Trophoblast cell (in vitro differentiated cells and primary cell): Measurements from ENCODE around the gene NRXN2.
A peak's percentile ranks its signal among the peaks of the same experiment; 100 is the strongest.

Experiments
- DNase-seq, 2 donors: peaks; one replicate each; pipeline ENCODE4 v3.0.0-alpha.2; 2016
- H2AFZ ChIP-seq: 2 replicates; pipeline ENCODE4 v1.6.1; 2013; ENCODE audit warnings: low read length, moderate library complexity, mild to moderate bottlenecking; ENCODE audit not compliant: insufficient read depth, poor library complexity
- H2AK5ac ChIP-seq: 2 replicates; pipeline ENCODE4 v1.6.1; 2013; ENCODE audit warnings: mild to moderate bottlenecking, low read length
- H2BK120ac ChIP-seq: 2 replicates; pipeline ENCODE4 v1.6.1; 2013; ENCODE audit warnings: low read length, mild to moderate bottlenecking, moderate library complexity; ENCODE audit not compliant: insufficient read depth, poor library complexity
- H2BK12ac ChIP-seq: 2 replicates; pipeline ENCODE4 v1.6.1; 2013; ENCODE audit warnings: mild to moderate bottlenecking, low read length, moderate library complexity
- H2BK5ac ChIP-seq: 2 replicates; pipeline ENCODE4 v1.6.1; 2013; ENCODE audit warnings: low read length, low read depth, moderate library complexity, mild to moderate bottlenecking; ENCODE audit not compliant: poor library complexity
- H3K14ac ChIP-seq: 2 replicates; pipeline ENCODE4 v1.6.1; 2013; ENCODE audit warnings: mild to moderate bottlenecking, low read length
- H3K18ac ChIP-seq: 2 replicates; pipeline ENCODE4 v1.6.1; 2013; ENCODE audit warnings: mild to moderate bottlenecking, low read length
- H3K23ac ChIP-seq: 2 replicates; pipeline ENCODE4 v1.6.1; 2013; ENCODE audit warnings: low read length
- H3K27ac ChIP-seq: 2 replicates; pipeline ENCODE4 v1.5.1; 2013; ENCODE audit warnings: low read depth, mild to moderate bottlenecking, inconsistent platforms, low read length, moderate library complexity
- H3K27me3 ChIP-seq: 2 replicates; pipeline ENCODE4 v1.6.1; 2013; ENCODE audit warnings: inconsistent platforms, mild to moderate bottlenecking, low read length, moderate library complexity; ENCODE audit not compliant: insufficient read depth
- H3K36me3 ChIP-seq, 2 experiments: 1 replicate in 1 of 2; 2 replicates in 1 of 2; pipeline ENCODE4 v1.6.1; 2013; ENCODE audit warnings: low read length in 2 of 2, mild to moderate bottlenecking in 2 of 2, moderate library complexity in 1 of 2; ENCODE audit not compliant: insufficient read depth in 2 of 2, control insufficient read depth in 1 of 2
- H3K4ac ChIP-seq: 2 replicates; pipeline ENCODE4 v1.6.1; 2013; ENCODE audit warnings: low read depth, mild to moderate bottlenecking, low read length, moderate library complexity
- H3K4me1 ChIP-seq, 2 experiments: 1 replicate in 1 of 2; 2 replicates in 1 of 2; pipeline ENCODE4 v1.6.1; 2013; ENCODE audit warnings: low read length in 2 of 2, mild to moderate bottlenecking in 2 of 2, moderate library complexity in 1 of 2; ENCODE audit not compliant: insufficient read depth in 2 of 2, control insufficient read depth in 1 of 2
- H3K4me2 ChIP-seq: 2 replicates; pipeline ENCODE4 v1.6.1; 2013; ENCODE audit warnings: inconsistent platforms, mild to moderate bottlenecking, low read length, moderate library complexity
- H3K4me3 ChIP-seq: 2 replicates; pipeline ENCODE4 v1.5.1; 2013; ENCODE audit warnings: mild to moderate bottlenecking, low read depth, low read length, inconsistent platforms
- H3K79me1 ChIP-seq: one replicate; pipeline ENCODE4 v1.6.1; 2013; ENCODE audit warnings: low read length
- H3K79me2 ChIP-seq: 2 replicates; pipeline ENCODE4 v1.6.1; 2013; ENCODE audit warnings: low read length, mild to moderate bottlenecking; ENCODE audit not compliant: control insufficient read depth, insufficient read depth, poor library complexity
- H3K9ac ChIP-seq: 2 replicates; pipeline ENCODE4 v1.6.1; 2013; ENCODE audit warnings: mild to moderate bottlenecking, low read length
- H3K9me3 ChIP-seq: 2 replicates; pipeline ENCODE4 v1.6.1; 2013; ENCODE audit warnings: low read depth, mild to moderate bottlenecking, control low read depth, inconsistent platforms, low read length; ENCODE audit not compliant: insufficient read depth
- H4K12ac ChIP-seq: 2 replicates; pipeline ENCODE4 v1.6.1; 2013; ENCODE audit warnings: low read depth, mild to moderate bottlenecking, low read length, moderate library complexity
- H4K8ac ChIP-seq: 2 replicates; pipeline ENCODE4 v1.6.1; 2013; ENCODE audit warnings: low read depth, mild to moderate bottlenecking, low read length, moderate library complexity
- H4K91ac ChIP-seq: one replicate; pipeline ENCODE4 v1.6.1; 2013; ENCODE audit warnings: low read depth, mild to moderate bottlenecking, low read length, moderate library complexity
- WGBS: extraction: QIAGEN DNeasy Blood & Tissue Kit; methylation state at CpG from one replicate; pipeline ENCODE4 v1.1.7; 2013; ENCODE audit warnings: missing lambda C conversion rate; ENCODE audit not compliant: insufficient read length, insufficient coverage; ENCODE audit errors: extremely low coverage; 5-methylcytosine and 5-hydroxymethylcytosine counted together

The NRXN2 gene

DNA sequence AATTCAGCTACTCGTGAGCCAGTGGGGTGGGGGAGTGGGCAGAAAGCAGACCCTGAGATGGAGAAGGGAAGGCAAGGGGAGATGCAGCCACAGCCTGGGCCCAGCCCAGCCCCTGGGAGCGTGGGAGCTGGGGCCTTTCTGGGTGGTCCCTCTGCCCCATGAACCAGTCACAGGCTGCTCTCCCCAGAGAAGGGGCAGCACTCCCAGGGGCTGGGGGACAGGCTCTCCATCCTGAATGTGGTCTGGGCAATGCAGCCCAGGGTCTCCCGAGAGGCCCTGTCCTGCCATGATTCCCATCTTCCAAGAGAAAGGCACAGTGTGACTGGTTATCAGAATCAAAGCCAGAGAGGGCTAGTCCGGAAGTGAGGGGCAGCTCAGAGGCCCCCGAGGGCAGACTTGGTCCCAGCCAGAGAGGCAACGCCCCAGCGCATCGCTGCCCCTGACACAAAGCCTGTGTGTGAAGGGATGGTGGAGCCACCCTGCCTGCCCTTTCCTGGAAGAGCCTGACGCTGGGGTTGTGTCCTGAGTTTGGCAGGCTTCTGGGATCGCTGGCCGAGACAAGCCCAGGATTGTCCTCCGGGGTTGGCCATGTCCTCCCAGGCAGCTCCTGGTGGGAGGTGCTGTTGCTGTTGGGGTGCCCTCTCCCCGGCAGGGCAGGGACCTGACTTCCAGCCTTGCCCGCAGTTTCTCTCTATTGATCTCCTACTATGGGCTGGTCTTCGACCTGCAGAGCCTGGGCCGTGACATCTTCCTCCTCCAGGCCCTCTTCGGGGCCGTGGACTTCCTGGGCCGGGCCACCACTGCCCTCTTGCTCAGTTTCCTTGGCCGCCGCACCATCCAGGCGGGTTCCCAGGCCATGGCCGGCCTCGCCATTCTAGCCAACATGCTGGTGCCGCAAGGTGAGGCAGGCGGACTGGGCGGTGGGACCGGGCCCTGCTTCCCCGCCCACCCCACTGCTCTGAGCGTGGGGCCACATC lies 155.8 kb downstream of the NRXN2 start:
- H3K4me2 ChIP-seq = peak overlapping the region; percentile 57
- peak overlapping the region; percentile 7 for H2BK12ac ChIP-seq
- H3K27me3 ChIP-seq = no peaks in the 10 kb centered on the region
- peaks cover 6 to 9% of the 10 kb centered on the region in 2 experiments for H3K4me1 ChIP-seq
- H3K9ac ChIP-seq = no peak overlapping the region
- no peak overlapping the region for H2BK5ac ChIP-seq
- H3K27ac ChIP-seq = no peak overlapping the region
- H3K79me1 ChIP-seq = peaks cover 8% of the 10 kb centered on the region
- peak overlapping the region; percentile 53 for H2AK5ac ChIP-seq
- no peaks in the 10 kb centered on the region for H3K36me3 ChIP-seq
- peak overlapping the region; percentile 27 for H3K18ac ChIP-seq
- no CpG with 5 or more reads among the region's 30 CpGs for WGBS
- no peaks in the 10 kb centered on the region for H3K79me2 ChIP-seq
- H3K9me3 ChIP-seq = peaks cover 2% of the 10 kb centered on the region
- H3K23ac ChIP-seq = no peak overlapping the region
- peak overlapping the region; percentile 49 for H4K8ac ChIP-seq
- no peak for DNase-seq
- H2BK120ac ChIP-seq = peak overlapping the region; percentile 34
- H3K14ac ChIP-seq = peak overlapping the region; percentile 12
- H3K4ac ChIP-seq = no peak overlapping the region
- H2AFZ ChIP-seq = peak overlapping the region; percentile 54
- no peak overlapping the region for H4K12ac ChIP-seq
- peak overlapping the region; percentile 67 for H4K91ac ChIP-seq
- H3K4me3 ChIP-seq = no peak overlapping the region

DNA sequence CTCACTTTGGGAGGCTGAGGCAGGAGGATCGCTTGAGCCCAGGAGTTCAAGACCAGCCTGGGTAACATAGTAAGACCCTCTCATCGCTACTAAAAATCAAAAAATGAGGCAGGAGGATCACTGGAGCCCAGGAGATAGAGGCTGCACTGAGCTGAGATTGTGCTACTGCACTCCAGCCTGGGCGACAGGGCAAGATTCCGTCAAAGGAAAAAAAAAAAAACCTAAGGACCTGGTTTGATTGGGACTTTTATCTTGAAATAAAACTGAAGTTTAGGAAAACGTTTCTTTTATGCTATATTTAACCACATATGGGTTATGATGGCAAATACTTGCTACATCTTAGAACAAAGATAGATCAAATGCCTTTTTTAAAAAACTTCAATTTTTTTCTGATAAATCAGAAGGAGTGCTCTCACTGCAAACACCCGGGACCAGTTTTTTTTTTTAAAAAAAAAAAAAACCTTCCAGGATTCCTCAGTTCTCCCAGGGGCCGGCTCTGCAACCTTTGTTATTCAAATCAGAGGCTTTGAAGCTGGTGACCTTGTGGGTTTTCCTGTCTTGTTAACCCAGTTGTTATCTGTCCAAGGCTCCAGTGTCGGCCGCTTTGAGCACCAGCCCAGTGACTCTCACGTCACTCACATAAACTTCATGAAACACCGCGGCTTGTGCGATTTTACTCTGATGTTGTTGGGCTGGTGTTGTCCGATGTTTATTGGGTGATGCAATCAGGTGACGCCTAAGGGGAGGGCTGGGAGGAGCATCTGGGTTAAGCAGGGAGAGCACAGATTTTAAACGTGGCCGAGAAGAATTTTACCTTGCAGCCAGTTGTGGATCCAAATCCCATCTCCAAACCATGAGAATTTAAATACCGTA lies 156.7 kb downstream of the NRXN2 start:
- Histone ChIP-seq H2BK5ac (no peak overlapping the region), H3K4me3 (no peak overlapping the region), H2BK120ac (no peak overlapping the region), H2AFZ (peak overlapping the region; percentile 54), H3K14ac (no peak overlapping the region), H4K8ac (peak overlapping the region; percentile 49), H2BK12ac (no peak overlapping the region), H3K9me3 (peaks cover 2% of the 10 kb centered on the region), H3K79me1 (peaks cover 8% of the 10 kb centered on the region), H2AK5ac (no peak overlapping the region), H3K27me3 (no peaks in the 10 kb centered on the region), H3K18ac (peak overlapping the region; percentile 27), H3K4me1 (peaks cover 6 to 9% of the 10 kb centered on the region in 2 experiments), H3K79me2 (no peaks in the 10 kb centered on the region), H3K36me3 (no peaks in the 10 kb centered on the region), H4K91ac (peak overlapping the region; percentile 67), H3K4me2 (peak overlapping the region; percentile 57), H3K9ac (no peak overlapping the region), H4K12ac (no peak overlapping the region), H3K27ac (no peak overlapping the region), H3K23ac (no peak overlapping the region), H3K4ac (no peak overlapping the region)
- no CpG with 5 or more reads among the region's 18 CpGs for WGBS
- peak; percentile 90 to 95 for DNase-seq

DNA sequence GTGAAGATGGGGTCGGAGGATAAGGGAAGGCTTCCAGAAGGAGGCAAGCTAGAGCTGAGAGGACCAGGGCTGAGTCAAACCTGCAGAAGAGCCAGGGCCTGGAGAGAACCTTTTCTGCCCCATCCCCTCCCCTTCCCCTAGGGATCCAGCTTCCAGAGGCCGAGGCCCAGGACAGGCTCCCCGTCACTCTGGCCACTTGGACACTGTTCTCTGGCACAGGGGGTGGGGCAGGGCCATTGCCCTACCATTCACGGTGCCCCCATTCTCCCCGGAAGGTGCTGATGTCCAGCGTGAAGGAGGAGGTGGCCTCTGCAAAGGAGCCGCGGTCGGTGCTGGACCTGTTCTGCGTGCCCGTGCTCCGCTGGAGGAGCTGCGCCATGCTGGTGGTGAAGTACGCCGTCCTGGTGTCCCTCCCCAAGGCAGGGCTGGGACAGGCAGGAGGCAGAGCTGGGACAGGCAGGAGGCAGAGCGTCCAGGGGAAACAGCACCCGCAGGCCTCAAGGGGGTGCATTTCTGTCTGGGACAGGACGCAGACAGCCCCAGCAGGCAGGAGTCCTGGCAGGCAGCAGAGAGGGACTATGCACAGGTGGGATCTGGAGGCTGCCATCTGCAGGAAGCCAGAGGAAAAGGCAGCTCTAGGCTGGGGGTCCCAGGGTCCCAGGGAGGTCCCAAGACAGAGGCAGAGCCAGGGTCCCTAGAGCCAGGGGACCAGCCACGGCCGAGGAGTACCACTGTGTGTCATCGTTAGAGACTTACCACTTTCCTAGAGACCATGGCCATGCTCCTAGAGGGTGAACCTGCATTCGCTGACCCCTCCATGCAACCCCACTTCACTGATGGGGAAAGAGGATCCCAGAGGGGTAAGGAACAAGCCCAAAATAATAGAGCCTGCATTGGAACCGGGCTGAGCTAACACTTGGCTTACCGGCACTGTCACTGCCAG lies 157.8 kb downstream of the NRXN2 start:
- Histone ChIP-seq H2BK12ac (no peak overlapping the region), H3K4me1 (peaks cover 6 to 9% of the 10 kb centered on the region in 2 experiments), H2BK120ac (no peak overlapping the region), H2BK5ac (no peak overlapping the region), H4K8ac (no peak overlapping the region), H3K4ac (no peak overlapping the region), H3K23ac (no peak overlapping the region), H3K4me2 (no peak overlapping the region), H2AK5ac (no peak overlapping the region), H3K27me3 (no peaks in the 10 kb centered on the region), H3K14ac (no peak overlapping the region), H3K27ac (no peak overlapping the region), H4K91ac (peak overlapping the region; percentile 29), H3K18ac (no peak overlapping the region), H3K9me3 (peaks cover 2% of the 10 kb centered on the region), H3K79me1 (peaks cover 8% of the 10 kb centered on the region), H3K4me3 (no peak overlapping the region), H3K36me3 (no peaks in the 10 kb centered on the region), H2AFZ (no peak overlapping the region), H4K12ac (no peak overlapping the region), H3K9ac (no peak overlapping the region), H3K79me2 (no peaks in the 10 kb centered on the region)
- WGBS = no CpG with 5 or more reads among the region's 24 CpGs
- no peak for DNase-seq
